Left renal pelvis (tissue), 4 donors: ENCODE results near the gene CCSER1. TPM values are rescaled to one million over a fixed set of nuclear protein-coding genes. Genes with fewer than 3 reads are reported as not detected.
"Not testable (repeated sequence)": the region's sequence is repeated elsewhere in the genome, so short reads cannot be mapped to it uniquely, and the experiment has no call there.

ENCODE experiments used
- DNase-seq, 4 donors: peaks; one replicate each; pipeline ENCODE4 v3.0.0-alpha.2; 2013; ENCODE audit warnings: low read depth in 4 of 4, low spot score in 3 of 4
- polyA plus RNA-seq, 4 donors: library from polyadenylated mRNA; unstranded; fragments of 120-200 nt; gene quantifications; one replicate each; pipeline ENCODE4 v1.2.1, GENCODE V29; 2013; ENCODE audit not compliant: insufficient read length in 4 of 4

Gene CCSER1
- polyA plus RNA-seq, 4 donors, result 0.60 to 23.4 (median 18.5) TPM

GRCh38 chr4:91226867-91227266 is 1099.7 kb downstream of the CCSER1 start:
- DNase-seq, result no peak

GRCh38 chr4:91228659-91229058 is 1101.5 kb downstream of the CCSER1 start:
- no peak for DNase-seq

- no peak for DNase-seq
These were observed 1106.0 kb downstream of the CCSER1 start for GRCh38 chr4:91233164-91233563.

GRCh38 chr4:91243132-91243531 is 1115.9 kb downstream of the CCSER1 start:
- no peak for DNase-seq

GRCh38 chr4:91256043-91256442 is 1128.8 kb downstream of the CCSER1 start:
- no peak for DNase-seq

- no peak for DNase-seq
These were observed 1129.6 kb downstream of the CCSER1 start for GRCh38 chr4:91256751-91257150.

- no peak for DNase-seq
These were observed 1130.5 kb downstream of the CCSER1 start for GRCh38 chr4:91257721-91258120.

- DNase-seq, result no peak
These were observed 1131.1 kb downstream of the CCSER1 start for GRCh38 chr4:91258326-91258725.

GRCh38 chr4:91267543-91267942 is 1140.3 kb downstream of the CCSER1 start:
- DNase-seq, result no peak

- DNase-seq, result not testable (repeated sequence)
These were observed 1141.3 kb downstream of the CCSER1 start for GRCh38 chr4:91268481-91268880.

- DNase-seq, result no peak
These were observed 1141.7 kb downstream of the CCSER1 start for GRCh38 chr4:91268913-91269312.

GRCh38 chr4:91279899-91280298 is 1152.7 kb downstream of the CCSER1 start:
- DNase-seq, result no peak

- no peak for DNase-seq
These were observed 1153.5 kb downstream of the CCSER1 start for GRCh38 chr4:91280551-91281290.

GRCh38 chr4:91282217-91282616 is 1155.0 kb downstream of the CCSER1 start:
- no peak for DNase-seq

GRCh38 chr4:91283726-91284230 is 1156.6 kb downstream of the CCSER1 start:
- DNase-seq, result no peak

- DNase-seq, result no peak
These were observed 1157.3 kb downstream of the CCSER1 start for GRCh38 chr4:91284480-91284879.

- DNase-seq, result no peak
These were observed 1158.3 kb downstream of the CCSER1 start for GRCh38 chr4:91285487-91285886.

GRCh38 chr4:91288702-91289311 is 1161.6 kb downstream of the CCSER1 start:
- DNase-seq, result no peak

- no peak for DNase-seq
These were observed 1171.0 kb downstream of the CCSER1 start for GRCh38 chr4:91298156-91298700.

GRCh38 chr4:91298824-91299223 is 1171.6 kb downstream of the CCSER1 start:
- no peak for DNase-seq

- no peak for DNase-seq
These were observed 1174.9 kb downstream of the CCSER1 start for GRCh38 chr4:91302120-91302519.

GRCh38 chr4:91304292-91304691 is 1177.1 kb downstream of the CCSER1 start:
- no peak for DNase-seq
